Fibroblast of mammary gland (primary cell): Measurements from ENCODE around the gene MOCS1.

Experiments
- DNase-seq: peaks from one replicate; pipeline ENCODE4 v3.0.0-alpha.2; 2010; ENCODE audit warnings: low read depth
- H3K4me3 ChIP-seq: 2 replicates; pipeline ENCODE4 v1.5.1; 2011; ENCODE audit warnings: low read depth, mild to moderate bottlenecking, low read length, moderate library complexity; ENCODE audit not compliant: control insufficient read depth
- CTCF ChIP-seq: conservative IDR thresholded peaks from 2 replicates; pipeline ENCODE4 v1.5.1; 2011; ENCODE audit warnings: low read depth, low read length, inconsistent platforms; ENCODE audit not compliant: control insufficient read depth, insufficient read depth

MOCS1 gene

GRCh38 chr6:39920157-39920556 is 14.1 kb downstream of the MOCS1 start:
- no peak for TF ChIP-seq CTCF
- DNase-seq = no peak
- no peak overlapping the region for H3K4me3 ChIP-seq

GRCh38 chr6:39918831-39919230 is 15.4 kb downstream of the MOCS1 start:
- DNase-seq = no peak
- H3K4me3 ChIP-seq = no peak overlapping the region
- TF ChIP-seq CTCF = no peak

- no peak for TF ChIP-seq CTCF
- no peak for DNase-seq
- H3K4me3 ChIP-seq = no peak overlapping the region
Observed at GRCh38 chr6:39917981-39918380, 16.3 kb downstream of the MOCS1 start.

- DNase-seq = no peak
- TF ChIP-seq CTCF = no peak
Observed at GRCh38 chr6:39917329-39917728, 16.9 kb downstream of the MOCS1 start.

DNA sequence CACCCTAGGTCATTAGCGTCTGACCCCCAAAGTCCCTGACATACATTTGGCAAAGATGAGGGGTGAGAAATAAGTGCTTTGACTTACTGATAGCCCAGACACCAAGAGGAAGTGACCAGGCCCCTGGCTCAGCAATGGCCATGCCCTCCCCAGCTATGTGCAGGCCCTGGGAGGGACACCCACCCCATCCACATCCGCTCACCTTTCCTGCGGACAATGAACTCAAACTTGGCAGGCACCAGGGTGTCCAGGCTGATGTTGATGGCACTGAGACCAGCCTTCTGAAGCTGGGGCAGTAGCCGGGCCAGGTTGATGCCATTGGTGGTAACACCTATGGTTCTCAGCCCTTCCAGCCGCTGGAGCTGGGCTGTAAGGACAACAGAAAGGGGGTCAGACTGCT is 18.4 kb downstream of the MOCS1 start:
- no peak for DNase-seq
- no peak for TF ChIP-seq CTCF
- no peak overlapping the region for H3K4me3 ChIP-seq

More at GRCh38 chr6:39917329-39917728, 16.9 kb downstream of the MOCS1 start:
- no peak overlapping the region for H3K4me3 ChIP-seq

- no peak for TF ChIP-seq CTCF
- no peak overlapping the region for H3K4me3 ChIP-seq
- DNase-seq = no peak
Observed at GRCh38 chr6:39914239-39914638, 20.0 kb downstream of the MOCS1 start.

- no peak for DNase-seq
- no peak overlapping the region for H3K4me3 ChIP-seq
- TF ChIP-seq CTCF = no peak
Observed at GRCh38 chr6:39913391-39913916, 20.8 kb downstream of the MOCS1 start.
